COLO829 (cell line): ENCODE measurements around the gene DIAPH3.

ENCODE experiments used
- DNase-seq: peaks from one replicate; pipeline ENCODE4 v3.0.0; 2012; ENCODE audit warnings: low spot score

The DIAPH3 gene

GRCh38 chr13:59787679-59788078 lies 376.0 kb downstream of the DIAPH3 start:
- DNase-seq = no peak

GRCh38 chr13:59782696-59783095 lies 381.0 kb downstream of the DIAPH3 start:
- DNase-seq = no peak

DNA sequence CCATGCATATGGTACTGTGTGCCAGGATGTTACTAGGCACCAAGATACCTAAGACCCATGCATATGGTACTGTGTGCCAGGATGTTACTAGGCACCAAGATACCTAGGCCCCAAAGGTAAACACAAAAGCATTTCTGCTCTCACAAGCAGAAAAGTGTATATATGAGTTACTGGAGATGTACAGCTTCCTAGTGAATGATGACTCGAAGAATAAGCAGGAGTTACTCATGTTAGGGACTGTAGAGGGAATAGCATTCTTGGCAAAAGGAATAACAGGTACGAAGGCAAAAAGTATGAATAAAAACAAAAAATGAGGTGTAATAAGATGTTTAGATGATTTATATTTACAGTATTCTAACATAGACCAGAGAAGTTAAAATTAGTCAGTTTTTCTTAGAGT lies 383.7 kb downstream of the DIAPH3 start:
- no peak for DNase-seq

- no peak for DNase-seq
Measured at GRCh38 chr13:59776924-59777690, 386.6 kb downstream of the DIAPH3 start.

GRCh38 chr13:59774491-59774971 lies 389.2 kb downstream of the DIAPH3 start:
- DNase-seq = no peak

DNA sequence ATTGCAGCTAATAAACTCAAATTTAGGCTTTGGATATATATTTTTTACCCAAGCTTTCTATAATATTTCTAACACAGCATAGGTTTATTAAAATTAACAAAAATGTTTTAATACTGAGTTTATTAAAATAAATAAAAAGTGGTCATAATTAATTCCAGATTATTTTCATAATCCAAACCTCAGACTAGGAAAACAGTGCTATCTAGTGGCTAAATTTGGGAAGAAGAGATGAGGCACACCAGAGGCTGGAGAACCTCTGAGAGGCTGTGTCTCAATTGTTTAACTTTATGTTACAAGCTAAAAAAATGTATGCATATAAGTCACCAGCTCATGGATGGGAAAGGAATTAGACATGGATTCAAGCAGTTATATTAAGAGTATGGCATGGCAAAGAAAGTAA lies 392.5 kb downstream of the DIAPH3 start:
- no peak for DNase-seq

DNA sequence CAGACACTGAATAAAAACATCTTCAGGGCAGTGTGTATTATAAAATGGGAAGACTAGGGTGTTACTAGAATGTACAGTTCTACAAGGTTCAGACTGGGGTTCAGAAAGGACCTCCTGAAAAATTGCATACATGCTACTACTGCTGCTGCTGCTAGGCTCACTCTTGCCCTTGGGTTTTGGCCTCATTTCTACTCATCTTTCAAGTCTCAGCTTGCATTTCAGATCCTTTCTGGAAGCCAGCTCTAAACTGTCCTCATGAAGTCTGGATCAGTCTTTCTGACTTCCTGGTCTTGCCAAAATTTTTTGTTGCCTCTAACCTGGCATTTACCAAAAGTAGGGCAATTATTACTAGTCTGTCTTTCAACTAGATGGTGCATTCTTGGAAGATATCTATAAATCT lies 393.3 kb downstream of the DIAPH3 start:
- no peak for DNase-seq

DNA sequence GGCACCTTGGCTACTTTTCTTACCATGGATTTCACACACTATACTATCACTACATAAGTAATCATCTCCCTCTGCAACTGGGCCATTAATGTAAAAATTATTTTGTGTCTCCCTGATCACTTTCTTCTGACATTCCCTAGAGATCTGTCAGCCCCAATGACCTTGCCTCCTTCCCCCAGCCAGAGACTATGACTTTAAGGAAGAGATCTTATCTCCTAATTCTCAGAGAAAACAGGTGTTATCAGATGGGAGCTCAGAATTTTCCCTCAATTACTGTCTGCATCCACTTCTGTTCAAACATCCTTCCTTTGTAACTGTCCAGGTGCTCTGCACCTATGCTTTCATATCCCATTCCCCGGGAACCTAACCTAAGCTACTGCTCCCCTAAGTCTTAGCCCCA lies 397.5 kb downstream of the DIAPH3 start:
- DNase-seq = no peak

DNA sequence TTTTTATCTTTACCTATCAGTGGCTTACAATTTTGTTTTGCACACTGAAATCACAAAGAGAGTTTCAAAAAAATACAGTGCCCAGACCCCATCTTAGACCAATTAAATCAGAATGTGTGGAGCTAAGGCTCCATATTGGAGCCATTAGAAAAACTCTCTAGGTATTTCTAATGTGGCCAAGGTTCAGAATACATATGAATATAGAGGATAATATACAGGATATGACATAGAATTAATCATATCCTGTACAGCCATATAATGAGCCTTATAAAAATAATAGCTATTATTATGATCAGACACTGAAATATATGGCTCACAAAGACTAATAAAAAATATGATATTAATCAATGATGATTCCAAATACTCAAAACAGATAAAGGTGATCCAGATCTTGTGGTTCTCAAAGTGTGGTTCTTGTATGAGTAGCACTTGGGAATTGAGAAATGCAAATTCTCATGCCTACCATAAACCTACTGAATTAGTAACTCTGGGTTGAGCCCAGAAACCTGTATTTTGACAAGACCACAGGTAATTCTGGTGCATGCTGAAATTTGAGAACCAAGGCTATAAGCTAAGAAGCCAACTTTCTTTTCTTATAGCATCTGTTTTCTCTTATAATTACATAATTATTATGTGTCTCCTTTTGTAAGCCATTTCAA lies 408.0 kb downstream of the DIAPH3 start:
- DNase-seq = no peak

- DNase-seq = no peak
Measured at GRCh38 chr13:59754411-59754810, 409.3 kb downstream of the DIAPH3 start.

DNA sequence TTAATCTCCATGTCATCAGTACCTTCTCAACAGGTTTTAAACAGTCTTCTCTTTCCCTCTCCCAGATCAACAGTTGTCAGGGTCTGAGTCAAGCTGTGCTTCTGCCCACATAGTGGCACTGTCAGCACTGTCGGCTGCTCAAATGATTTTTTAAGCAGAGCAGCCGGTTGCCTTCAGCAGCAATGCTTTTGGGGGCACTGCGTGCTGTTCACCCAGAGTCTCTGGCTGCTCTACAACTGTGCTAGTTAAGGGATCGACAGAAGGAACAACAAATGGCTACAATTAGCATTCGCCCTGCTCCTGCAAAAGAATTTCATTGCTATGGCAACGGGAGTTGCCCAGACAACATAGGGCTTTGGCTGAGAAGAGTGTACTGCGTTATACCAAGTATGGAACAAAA lies 412.9 kb downstream of the DIAPH3 start:
- peak; percentile 21 for DNase-seq

DNA sequence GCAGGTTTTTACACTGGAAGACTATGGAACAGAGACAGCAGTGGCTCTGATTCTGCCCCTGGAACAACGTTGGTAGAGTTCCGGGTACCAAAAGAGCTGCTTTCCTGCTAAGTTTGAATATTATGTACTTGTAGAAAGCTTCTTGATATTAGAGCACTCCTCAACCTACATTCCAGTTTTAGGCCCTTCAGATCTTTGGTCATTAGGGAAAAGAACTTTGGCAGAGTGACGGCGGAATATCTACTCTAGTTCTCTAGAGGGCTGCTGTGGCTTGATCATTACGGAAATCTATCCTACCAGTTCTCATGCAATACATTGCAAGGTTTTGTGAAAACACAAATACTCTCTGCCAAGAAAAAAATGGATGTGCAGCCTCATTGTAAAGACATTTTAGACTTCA lies 415.7 kb downstream of the DIAPH3 start:
- no peak for DNase-seq

GRCh38 chr13:59747529-59747928 lies 416.2 kb downstream of the DIAPH3 start:
- no peak for DNase-seq

GRCh38 chr13:59746291-59746962 lies 417.3 kb downstream of the DIAPH3 start:
- no peak for DNase-seq

DNA sequence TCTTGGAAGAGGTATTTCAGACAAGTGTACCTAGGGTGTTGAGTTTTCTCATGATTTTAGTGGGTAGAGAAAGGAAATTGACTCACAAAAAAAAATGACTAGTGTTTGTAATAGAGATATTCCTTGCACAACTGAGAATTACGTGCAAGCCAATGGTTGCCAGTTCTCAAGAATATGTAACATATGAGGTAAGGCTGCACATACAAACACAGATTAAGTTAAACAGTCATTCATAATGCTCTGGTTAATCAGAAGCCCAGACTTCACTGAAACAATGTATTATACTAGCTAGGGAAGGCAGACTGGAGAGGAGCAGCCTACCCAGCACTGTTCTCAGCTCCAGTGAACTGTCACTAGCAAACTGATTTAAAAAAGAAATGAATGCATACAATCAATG lies 418.3 kb downstream of the DIAPH3 start:
- DNase-seq = no peak

DNA sequence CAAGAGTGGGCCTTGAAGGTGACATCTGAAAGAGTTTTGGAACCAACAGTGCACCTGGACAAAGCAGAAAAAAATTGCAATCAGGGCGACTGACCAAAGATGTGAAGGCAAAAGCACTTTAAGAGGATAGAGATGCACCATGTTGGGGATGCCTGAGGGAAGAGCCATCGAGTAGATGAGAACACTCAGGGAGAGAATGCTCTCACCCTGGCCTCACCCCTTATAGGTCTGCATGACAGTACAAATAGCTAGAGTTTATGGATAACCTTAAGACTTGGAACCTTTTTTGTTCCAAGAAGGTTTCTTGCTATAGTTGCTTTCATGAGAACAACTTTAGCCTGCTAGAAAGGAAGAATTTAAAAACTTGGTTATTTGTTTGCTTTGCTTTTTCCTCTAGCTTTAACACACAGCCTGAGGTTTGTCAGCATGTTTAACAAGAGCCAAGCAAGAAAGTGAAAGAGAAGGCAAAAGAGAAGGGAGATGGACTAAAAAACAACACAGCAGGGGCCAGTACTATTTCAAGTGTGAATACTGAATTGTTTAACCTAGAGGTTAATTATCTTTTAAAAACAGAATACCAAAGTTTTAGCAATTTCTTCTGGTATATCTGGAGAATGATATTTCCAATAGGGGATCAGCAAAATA lies 418.9 kb downstream of the DIAPH3 start:
- DNase-seq = no peak

- no peak for DNase-seq
Measured at GRCh38 chr13:59743195-59743594, 420.5 kb downstream of the DIAPH3 start.

DNA sequence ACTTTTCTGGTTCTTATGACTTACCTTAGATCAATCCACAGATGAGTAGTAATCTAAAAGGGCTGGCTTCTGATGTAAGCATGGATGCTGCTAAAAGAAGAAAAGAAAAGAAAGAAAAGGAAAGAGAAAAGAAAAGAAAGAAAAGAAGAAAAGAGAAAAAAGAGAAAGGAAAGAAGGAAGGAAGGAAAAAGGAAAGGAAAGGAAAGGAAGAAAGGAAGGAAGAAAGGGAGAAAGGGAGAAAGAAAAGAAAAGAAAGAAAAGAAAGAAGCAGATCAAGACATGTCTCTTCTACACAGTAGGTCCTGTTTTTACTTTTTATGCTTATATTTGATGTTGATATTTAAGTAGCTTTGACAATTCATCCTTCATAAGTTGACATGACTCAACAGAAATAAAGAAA lies 421.3 kb downstream of the DIAPH3 start:
- no peak for DNase-seq

- no peak for DNase-seq
Measured at GRCh38 chr13:59738921-59739320, 424.8 kb downstream of the DIAPH3 start.

DNA sequence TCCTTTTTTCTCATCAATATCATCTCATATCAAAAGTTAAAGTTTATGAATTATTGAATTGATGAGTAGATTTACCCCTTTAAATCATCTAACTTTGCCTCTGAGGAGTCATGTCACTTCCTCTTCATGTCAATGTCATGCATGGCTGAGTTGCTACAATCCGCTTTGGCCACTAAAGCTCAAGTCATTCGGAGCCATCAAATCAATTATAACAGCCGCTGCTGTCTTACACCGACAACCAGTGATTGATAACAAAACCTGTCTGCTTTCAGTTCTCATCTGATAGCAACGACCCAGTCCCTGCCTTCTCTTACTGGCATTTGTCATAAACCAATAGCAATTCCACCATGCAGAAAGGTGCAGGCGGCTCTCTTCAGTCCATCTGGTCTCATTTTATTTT lies 429.3 kb downstream of the DIAPH3 start:
- DNase-seq = no peak

- DNase-seq = no peak
Measured at GRCh38 chr13:59733744-59734143, 430.0 kb downstream of the DIAPH3 start.

GRCh38 chr13:59730026-59730425 lies 433.7 kb downstream of the DIAPH3 start:
- DNase-seq = no peak
